GM18520 (cell line): ENCODE results near the gene XYLT2.

Experiments
- ATAC-seq: cut with Tn5 transposase; IDR thresholded peaks from one replicate; pipeline ENCODE4 v1.9.1; 2021; ENCODE audit not compliant: unreplicated experiment

The XYLT2 gene

DNA sequence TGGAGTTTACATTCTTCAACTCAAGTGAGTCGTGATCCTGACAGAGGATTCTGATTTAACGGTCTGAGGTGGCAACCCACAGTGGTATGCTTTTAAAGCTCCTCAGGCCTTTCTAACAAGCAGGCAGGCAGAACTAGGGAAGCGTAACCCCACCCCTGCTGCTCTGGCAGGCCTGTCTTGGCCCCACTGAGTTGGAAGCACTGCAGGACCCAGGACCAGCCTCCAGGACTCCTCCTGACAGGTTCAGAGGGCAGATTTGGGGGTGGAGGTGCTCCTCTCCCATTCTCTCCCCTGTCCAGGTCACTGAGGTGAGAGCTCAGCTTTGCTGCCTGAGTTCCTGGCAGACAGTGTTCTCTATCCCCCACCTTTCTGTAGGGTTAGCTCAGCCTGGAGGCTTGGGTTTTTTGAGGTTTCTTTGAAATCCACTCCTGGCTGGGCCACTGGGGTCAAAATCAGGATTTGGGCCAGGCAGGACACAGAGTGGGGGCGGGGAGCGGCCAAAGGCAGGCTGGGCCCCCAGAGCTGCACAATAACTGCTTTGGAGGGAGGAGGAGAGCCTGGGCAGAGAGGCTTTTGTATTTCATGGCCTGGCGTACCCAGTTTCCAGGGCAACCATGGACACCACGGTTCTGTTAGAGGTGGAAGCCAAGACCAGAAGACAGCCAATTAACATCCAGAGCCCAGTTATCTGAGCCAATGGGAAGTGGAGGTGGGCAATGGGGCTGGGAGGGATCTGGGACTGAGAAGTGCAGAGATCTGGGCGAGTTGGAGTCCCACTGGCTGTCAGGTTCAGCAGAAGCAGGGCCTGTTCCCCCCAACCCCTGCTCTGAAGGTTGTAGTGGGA is 17.5 kb downstream of the XYLT2 start:
- ATAC-seq = no peak

- no peak for ATAC-seq
These were observed 18.1 kb downstream of the XYLT2 start for GRCh38 chr17:50364061-50364458.

DNA sequence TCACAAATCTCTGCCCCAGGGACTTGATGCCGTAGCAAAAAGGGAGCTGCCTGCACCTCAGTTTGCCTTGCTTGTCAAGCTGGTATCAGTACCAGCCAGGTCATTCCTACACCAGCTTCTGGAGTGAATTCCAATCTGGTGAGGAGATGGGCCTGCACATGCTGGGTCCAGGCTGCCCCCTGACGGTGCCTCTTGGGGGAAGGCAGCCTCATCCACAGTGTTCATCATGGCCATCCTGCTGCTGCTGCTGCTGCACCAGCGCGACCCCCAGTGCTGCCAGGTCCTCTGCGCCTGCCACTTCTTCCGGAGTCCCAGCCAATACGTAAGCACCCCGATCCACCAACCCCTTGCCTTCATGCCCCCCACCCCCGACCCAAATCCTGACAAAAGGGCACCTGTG is 18.8 kb downstream of the XYLT2 start:
- ATAC-seq = no peak

DNA sequence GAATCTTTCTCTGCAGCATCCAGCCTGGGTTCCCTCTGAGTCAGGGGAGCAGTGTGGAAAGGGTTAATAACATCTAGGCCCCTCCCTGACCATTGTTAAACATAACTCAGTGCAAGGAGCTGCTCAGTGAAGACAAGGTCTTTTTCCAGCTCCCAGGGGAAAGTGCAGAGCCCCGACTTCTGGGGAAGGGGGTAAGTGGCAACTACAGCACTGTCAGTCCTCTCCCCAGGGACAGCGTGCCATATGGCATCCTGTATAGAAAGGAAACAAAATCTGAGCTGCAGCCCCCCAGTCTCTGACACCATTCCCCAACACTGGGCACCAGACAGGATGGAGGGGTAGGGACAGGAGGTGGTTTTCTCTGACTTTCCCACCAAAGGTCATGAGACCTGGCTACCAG is 19.2 kb downstream of the XYLT2 start:
- no peak for ATAC-seq

- no peak for ATAC-seq
These were observed 19.9 kb downstream of the XYLT2 start for GRCh38 chr17:50365649-50366393.

DNA sequence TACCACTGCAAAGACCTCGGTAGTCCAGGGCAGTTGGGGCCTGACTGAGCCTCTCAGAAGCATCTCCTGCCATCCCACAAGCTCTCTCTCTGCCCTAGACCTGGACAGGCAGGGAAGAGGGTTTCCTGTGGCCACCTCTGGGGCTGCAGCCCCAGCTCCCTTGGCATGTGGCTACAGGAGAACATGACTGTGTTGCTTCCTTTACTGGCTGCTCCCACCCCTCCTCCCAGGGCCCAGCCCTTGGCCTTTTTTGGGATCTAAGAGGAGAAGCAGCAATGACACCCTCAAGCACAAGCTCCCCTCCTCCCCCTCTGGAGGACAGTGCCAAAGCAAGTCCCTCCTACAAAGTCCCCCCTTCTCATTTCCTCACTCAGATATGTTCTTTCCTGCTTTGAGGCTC is 21.5 kb downstream of the XYLT2 start:
- ATAC-seq = no peak

DNA sequence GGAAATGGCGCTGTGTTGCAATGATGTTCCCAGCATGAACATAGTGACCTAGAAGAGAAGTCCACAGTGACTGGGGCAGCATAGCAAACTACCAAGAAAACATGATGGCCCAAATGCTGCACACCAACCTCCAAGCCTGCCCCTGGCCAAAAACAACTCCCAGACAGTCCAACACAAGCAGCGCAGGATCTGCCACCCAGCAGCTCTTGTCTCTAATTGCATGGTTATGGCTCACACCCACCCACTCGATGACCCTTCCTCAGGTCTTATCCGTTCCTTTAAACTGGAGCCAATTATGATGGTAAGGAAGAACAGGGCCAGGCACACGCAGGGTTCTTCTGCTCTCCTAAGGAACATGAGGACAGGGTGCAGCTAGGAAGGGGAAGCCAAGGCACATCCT is 24.1 kb downstream of the XYLT2 start:
- no peak for ATAC-seq

GRCh38 chr17:50371526-50371925 is 25.6 kb downstream of the XYLT2 start:
- no peak for ATAC-seq

GRCh38 chr17:50372222-50372757 is 26.4 kb downstream of the XYLT2 start:
- no peak for ATAC-seq

DNA sequence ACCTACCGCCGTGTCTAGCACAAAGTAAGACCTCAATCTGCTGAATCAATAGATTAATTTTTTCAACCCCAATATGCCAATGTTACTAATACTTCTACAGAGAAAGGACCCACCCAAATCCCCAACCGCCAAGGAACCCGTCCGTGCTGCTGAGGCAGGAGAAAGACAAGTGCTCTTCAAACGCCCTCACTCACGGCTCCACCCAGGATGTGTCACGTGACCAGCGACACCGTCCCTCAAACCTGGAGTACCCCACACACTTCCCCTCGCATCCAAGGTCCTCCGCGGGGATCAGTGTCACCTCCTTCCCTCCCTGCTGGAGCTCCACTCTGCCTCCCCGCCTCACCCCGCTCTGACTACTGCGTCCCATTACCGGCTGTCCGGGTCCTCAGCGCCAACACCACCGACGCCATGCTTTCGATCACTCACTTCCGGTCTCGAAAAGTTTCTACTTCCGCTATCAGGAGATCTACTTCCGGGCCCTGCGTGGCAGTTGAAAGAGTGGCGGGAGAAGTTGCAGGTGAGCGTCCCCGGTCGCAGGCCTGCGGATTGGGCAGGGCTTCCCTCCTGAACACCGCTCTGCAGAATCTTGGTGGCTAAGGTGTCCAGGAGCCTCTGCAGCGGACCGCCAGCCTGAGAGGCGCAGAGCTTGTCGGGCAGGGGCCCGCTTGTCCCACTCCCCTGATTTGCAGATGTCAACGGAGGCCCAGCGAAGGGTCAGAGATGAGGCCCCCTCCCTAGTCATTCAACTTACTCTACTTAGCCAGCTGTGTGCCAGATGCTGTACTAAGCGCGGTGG is 27.0 kb downstream of the XYLT2 start, which contains the start of the genes EME1 and MRPL27:
TSS of gene EME1 (plus strand) at position 472 of the 799 bp plus-strand sequence. CDS start 1,980 bp downstream, outside the sequence.
TSS of gene MRPL27 (minus strand) at position 427 of the 799 bp plus-strand sequence. CDS start at position 413, 14 bp downstream.
- peak; percentile 64 for ATAC-seq

GRCh38 chr17:50373705-50374104 is 27.8 kb downstream of the XYLT2 start:
- no peak for ATAC-seq

DNA sequence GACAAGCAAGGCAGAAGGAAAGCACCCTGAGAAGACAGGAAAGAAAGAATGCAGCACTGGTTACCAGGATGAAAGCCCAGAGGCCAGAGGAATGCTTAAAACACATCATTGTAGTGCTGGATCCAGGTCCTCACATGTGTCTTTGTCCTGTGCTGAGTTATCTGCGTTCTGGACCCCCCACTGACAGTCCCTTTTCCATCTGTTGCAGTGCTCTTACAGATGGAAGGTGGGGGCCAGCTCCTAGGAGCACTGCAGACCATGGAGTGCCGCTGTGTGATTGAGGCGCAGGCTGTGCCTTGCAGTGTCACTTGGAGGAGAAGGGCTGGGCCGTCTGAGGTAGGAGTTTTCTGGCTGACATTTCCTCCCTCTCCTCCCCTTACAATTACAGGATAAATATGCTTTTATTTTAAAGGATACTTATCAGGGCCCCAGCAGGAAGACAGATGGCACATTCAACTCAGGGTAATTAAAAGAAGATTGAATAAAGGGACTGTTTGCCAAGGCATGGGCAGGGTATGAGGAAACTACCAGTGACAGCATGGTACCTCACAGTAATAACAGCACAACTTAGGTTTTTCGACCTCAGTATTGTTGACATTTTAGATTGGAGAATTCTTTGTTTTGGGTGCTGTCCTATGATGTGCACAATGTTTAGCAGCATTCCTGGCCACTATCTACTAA is 30.1 kb downstream of the XYLT2 start:
- no peak for ATAC-seq

- no peak for ATAC-seq
These were observed 33.6 kb downstream of the XYLT2 start for GRCh38 chr17:50379351-50380132.

- ATAC-seq = no peak
These were observed 34.7 kb downstream of the XYLT2 start for GRCh38 chr17:50380369-50381259.

GRCh38 chr17:50381260-50381815 is 35.4 kb downstream of the XYLT2 start:
- no peak for ATAC-seq

- no peak for ATAC-seq
These were observed 36.0 kb downstream of the XYLT2 start for GRCh38 chr17:50381920-50382319.

DNA sequence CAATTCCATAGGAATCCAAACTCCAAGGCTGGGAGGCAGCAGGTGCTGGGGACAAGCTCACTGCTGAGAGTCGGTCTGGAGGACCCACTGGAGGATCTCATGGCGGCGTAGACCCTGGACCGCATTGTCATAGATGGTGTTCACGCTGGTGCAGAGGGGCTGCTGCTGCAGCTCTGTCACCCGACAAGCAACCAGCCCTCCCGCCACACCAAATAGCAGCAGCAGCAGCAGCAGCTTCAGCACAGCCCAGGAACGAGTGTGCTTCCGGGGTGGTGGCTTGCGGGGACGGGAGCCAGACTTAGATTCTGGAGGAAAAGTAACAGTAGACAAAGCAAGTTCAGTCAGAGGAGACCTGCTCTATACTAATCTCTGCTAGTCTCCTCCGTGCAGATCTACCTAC is 37.0 kb downstream of the XYLT2 start:
- no peak for ATAC-seq

GRCh38 chr17:50386510-50386909 is 40.6 kb downstream of the XYLT2 start:
- ATAC-seq = no peak
